Adrenal gland (tissue), 12 donors: ENCODE results near the gene PARVA. TPM values are rescaled to one million over a fixed set of nuclear protein-coding genes. Genes with fewer than 3 reads are reported as not detected.

ENCODE experiments used
- DNase-seq, 7 donors: peaks; one replicate each; pipeline ENCODE4 v3.0.0-alpha.2; 2019 to 2020
- H3K27ac ChIP-seq, 5 donors: fragments of 200-600 bp; sonication (generic) in 4 of 5; 1 replicate in 3 of 5; 2 replicates in 2 of 5; pipeline versions ENCODE4 v1.5.1 to v1.8.0; 2016 to 2020; ENCODE audit warnings: mild to moderate bottlenecking in 1 of 5
- H3K27me3 ChIP-seq: fragments of 200-600 bp; 2 replicates; pipeline ENCODE4 v1.8.0; 2021
- H3K36me3 ChIP-seq, 2 donors: fragments of 200-600 bp; replicated peaks in 1 of 2; 1 replicate in 1 of 2; 2 replicates in 1 of 2; pipeline versions ENCODE4 v1.5.1 to v1.8.0; 2018 to 2022
- H3K4me1 ChIP-seq, 2 donors: fragments of 200-600 bp; replicated peaks in 1 of 2; 1 replicate in 1 of 2; 2 replicates in 1 of 2; pipeline versions ENCODE4 v1.5.1 to v1.8.0; 2018 to 2021
- H3K4me3 ChIP-seq, 4 donors: fragments of 200-600 bp; sonication (generic) in 3 of 4; one replicate each; pipeline ENCODE4 v1.5.1; 2016 to 2018
- H3K9me3 ChIP-seq, 3 donors: fragments of 200-600 bp; sonication (generic) in 1 of 3; replicated peaks in 1 of 3; 1 replicate in 2 of 3; 2 replicates in 1 of 3; pipeline versions ENCODE4 v1.5.1 to v1.8.0; 2016 to 2021
- CTCF ChIP-seq, 6 experiments: fragments of 450-650 bp in 4 of 6; fragments of 200-600 bp in 2 of 6; sonication (generic) in 1 of 6; IDR thresholded peaks; 1 replicate in 5 of 6; 2 replicates in 1 of 6; pipeline versions ENCODE4 v1.5.1 to v1.8.0; 2016 to 2021; ENCODE audit warnings: antibody characterized with exemption in 6 of 6, mild to moderate bottlenecking in 2 of 6, moderate library complexity in 1 of 6
- POLR2A ChIP-seq, 2 donors: fragments of 450-650 bp; IDR thresholded peaks; one replicate each; pipeline ENCODE4 v1.6.1; 2017; ENCODE audit warnings: antibody characterized with exemption in 2 of 2, mild to moderate bottlenecking in 2 of 2, moderate library complexity in 1 of 2
- WGBS, 4 donors: extraction: QIAGEN DNeasy Blood & Tissue Kit in 2 of 4; methylation state at CpG; one replicate each; pipeline versions ENCODE4 v1.1.5 to v1.1.7; 2013 to 2017; 5-methylcytosine and 5-hydroxymethylcytosine counted together
- intact Hi-C, 2 donors: fragments of 100-400 bp; cut with DNase I; formaldehyde crosslinking; loops; one replicate each; pipeline versions ENCODE4 v1.14.1 to v1.15.0; 2022 to 2023
- polyA plus RNA-seq, 3 donors: library from polyadenylated mRNA; stranded (reverse); fragments of 200-250 nt in 2 of 3; fragments of 350-450 nt in 1 of 3; fragmentation: Illumina TruSeq in 1 of 3; extraction: RNeasy Lipid Tissue Mini Kit (QIAGEN cat#74804) in 1 of 3; gene quantifications; one replicate each; pipeline ENCODE4 v1.2.3, GENCODE V29; 2013 to 2014
- total RNA-seq, 9 donors: library from RNA; depleted of rRNA in 4 of 9; stranded (reverse); fragments of >200 nt in 4 of 9; fragments of 120-200 nt in 1 of 9; fragmentation: NEBNext Ultra II Directional in 1 of 9; extraction: Animal tissue kit (Norgen Biotek cat#: 25700) in 1 of 9; gene quantifications; one replicate each; pipeline versions ENCODE4 v1.1.0 to v1.2.4, GENCODE V29; 2013 to 2023
- donor health status: healthy with polysubstance abuse.
- donor health status: Bipolar disorder and iron deficiency.
- donor health status: DM: yes; HTN: yes; CAD: no.
- donor health status: DM: no; HTN: no; CAD: no.
- donor health status: DM: no; HTN: no; CAD: no.
- donor health status: DM: yes; HTN: yes; CAD: no.

Gene PARVA
- total and polyA plus RNA-seq, 12 donors = 13.0 to 58.9 (median 31.4) TPM

DNA sequence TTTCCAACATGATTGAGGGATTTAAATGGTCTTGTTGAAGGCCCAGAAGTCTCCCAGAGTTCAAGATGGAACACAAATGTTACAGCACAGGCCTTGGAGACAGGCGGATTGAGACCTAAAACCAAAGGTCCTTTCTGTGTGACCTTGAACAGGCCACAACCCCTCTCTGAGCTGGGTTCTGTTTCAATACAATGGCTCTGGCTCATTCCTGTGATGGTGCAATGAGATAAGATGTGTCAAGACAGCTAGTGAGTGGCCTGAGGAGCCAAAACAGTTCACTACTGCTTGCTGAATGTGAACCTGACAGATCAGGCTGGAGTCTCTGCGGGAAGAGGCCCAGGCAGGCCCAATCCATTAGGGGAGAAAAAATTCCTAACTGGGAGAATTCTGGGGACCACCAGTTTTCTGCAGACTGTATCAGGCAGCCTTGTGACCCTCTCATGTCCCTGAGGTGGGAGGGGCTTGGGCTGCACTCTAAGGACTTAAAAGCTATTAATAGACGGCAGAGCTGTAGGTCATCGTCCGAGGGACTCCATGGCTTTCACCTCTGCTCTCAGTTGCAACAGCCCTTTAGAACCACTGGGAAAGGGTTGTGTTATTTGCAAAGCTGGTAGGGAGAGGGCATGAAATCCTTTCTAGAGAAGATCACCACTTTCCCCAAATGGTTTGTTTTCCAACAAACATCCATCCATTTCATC, 170.7 kb downstream of the PARVA start:
- Histone ChIP-seq H3K27me3 (no peaks in the 10 kb centered on the region), H3K36me3 (no peaks in the 10 kb centered on the region), H3K4me1 (peaks cover 0 to 3% of the 10 kb centered on the region in 2 donors), H3K27ac (peak overlapping the region in 1 of 5 donors; percentile 61), H3K9me3 (no peaks in the 10 kb centered on the region), H3K4me3 (no peak overlapping the region)
- intact Hi-C loops = no loop called here
- 54 to 69% (median 61%) methylated on average over 5 of the region's 5 CpGs for WGBS, 4 donors
- TF ChIP-seq CTCF (IDR thresholded peaks at IDR 0.05) = no peak
- no peak for TF ChIP-seq POLR2A (IDR thresholded peaks at IDR 0.05)
- peak in 3 of 7 donors; percentile 28 to 52 (median 33) for DNase-seq

DNA sequence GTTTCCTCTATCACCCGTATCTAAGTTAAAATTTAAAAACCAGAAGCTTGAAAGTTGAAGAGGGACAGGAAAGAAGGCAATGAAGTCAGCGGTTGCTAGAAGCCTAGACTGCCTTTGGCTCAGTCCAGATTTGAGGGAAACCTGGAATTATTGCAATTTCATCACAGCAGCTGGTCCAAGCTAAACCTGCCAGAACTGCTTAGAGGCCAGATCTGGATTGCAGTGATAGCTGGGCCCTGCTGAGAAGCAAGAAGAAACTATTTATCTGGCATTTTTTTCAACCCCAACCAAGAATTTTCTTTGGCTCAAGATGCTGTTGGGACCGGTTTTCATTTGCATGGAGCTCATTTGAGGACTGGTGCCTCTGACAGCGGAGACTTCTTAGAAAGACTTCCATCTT, 175.3 kb downstream of the PARVA start:
- no peak for TF ChIP-seq CTCF (IDR thresholded peaks at IDR 0.05)
- no peak for TF ChIP-seq POLR2A (IDR thresholded peaks at IDR 0.05)
- WGBS, 4 donors = 78 to 84% (median 80%) methylated on average over 4 of the region's 4 CpGs
- H3K27ac ChIP-seq = peak overlapping the region in 1 of 5 donors; percentile 40
- no peak overlapping the region for H3K4me3 ChIP-seq
- DNase-seq = peak in 1 of 7 donors; percentile 33
- peaks cover 14 to 18% of the 10 kb centered on the region in 2 donors for H3K4me1 ChIP-seq
- H3K36me3 ChIP-seq = no peaks in the 10 kb centered on the region
- intact Hi-C loops = no loop called here
- H3K9me3 ChIP-seq = no peaks in the 10 kb centered on the region
- H3K27me3 ChIP-seq = no peaks in the 10 kb centered on the region

- Histone ChIP-seq H3K27ac (no peak overlapping the region), H3K36me3 (no peaks in the 10 kb centered on the region), H3K4me1 (peaks cover 14% of the 10 kb centered on the region in 2 donors), H3K4me3 (no peak overlapping the region), H3K27me3 (no peaks in the 10 kb centered on the region), H3K9me3 (no peaks in the 10 kb centered on the region)
- WGBS, 4 donors = 0 to 6% (median 3%) methylated on average over 1 of the region's 1 CpG
- TF ChIP-seq POLR2A (IDR thresholded peaks at IDR 0.05) (no peak), CTCF (IDR thresholded peaks at IDR 0.05) (no peak)
- DNase-seq = no peak
- intact Hi-C loops = no loop called here
These were observed 176.8 kb downstream of the PARVA start for GRCh38 chr11:12554122-12554521.

- Histone ChIP-seq H3K4me3 (no peak overlapping the region), H3K27ac (peak overlapping the region in 2 of 5 donors; percentile 30 to 61), H3K27me3 (no peaks in the 10 kb centered on the region), H3K9me3 (no peaks in the 10 kb centered on the region), H3K36me3 (no peaks in the 10 kb centered on the region), H3K4me1 (peaks cover 14% of the 10 kb centered on the region in 2 donors)
- intact Hi-C loops = no loop called here
- TF ChIP-seq CTCF (IDR thresholded peaks at IDR 0.05) (no peak), POLR2A (IDR thresholded peaks at IDR 0.05) (no peak)
- DNase-seq = no peak
- WGBS, 4 donors = 32 to 44% (median 34%) methylated on average over 3 of the region's 3 CpGs
These were observed 178.8 kb downstream of the PARVA start for GRCh38 chr11:12556155-12556554.
